ENCODE data around the gene BARD1. TPM values are rescaled to one million over a fixed set of nuclear protein-coding genes. Genes with fewer than 3 reads are reported as not detected.
A peak's percentile ranks its signal among the peaks of the same experiment; 100 is the strongest.

BARD1 gene
- total and polyA plus RNA-seq, 10 donors: 2.4 to 18.0 (median 13.9) TPM

DNA sequence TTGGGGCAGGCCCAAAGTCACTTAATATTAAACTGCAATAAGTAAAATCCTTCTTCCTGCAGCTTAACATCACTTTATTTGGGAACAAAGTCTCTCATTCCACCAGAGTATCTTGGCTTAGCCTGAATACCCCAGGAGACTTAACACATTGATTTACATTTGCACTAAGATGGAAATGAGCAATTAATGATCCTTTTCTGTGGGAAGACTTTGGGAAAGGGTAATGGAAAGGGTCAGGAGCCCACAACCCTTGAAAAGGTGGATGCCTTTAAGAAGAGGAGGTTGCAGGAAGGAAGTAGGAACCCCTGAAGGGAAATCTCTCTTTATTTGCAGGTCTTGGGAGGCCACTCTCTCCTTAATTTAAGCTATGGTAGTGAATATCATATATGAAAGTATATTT is 28.0 kb upstream of the BARD1 start:
- no peaks in the 10 kb centered on the region for H3K27me3 ChIP-seq (replicated peaks in 1 of 7)
- intact Hi-C loops (cut with DNase I; ENCODE audit: low total_unique reads): no loop called here
- H3K4me1 ChIP-seq: no peaks in the 10 kb centered on the region
- H3K27ac ChIP-seq: no peak overlapping the region
- H3K4me3 ChIP-seq: no peak overlapping the region
- H3K9me3 ChIP-seq: peaks cover 0 to 13% (median 6%) of the 10 kb centered on the region in 8 donors
- no peak for DNase-seq
- H3K36me3 ChIP-seq: no peaks in the 10 kb centered on the region
- TF ChIP-seq POLR2A (IDR thresholded peaks at IDR 0.05): no peak
- no peak for TF ChIP-seq POLR2AphosphoS5 (IDR thresholded peaks at IDR 0.05)
- TF ChIP-seq, protein P1, sequence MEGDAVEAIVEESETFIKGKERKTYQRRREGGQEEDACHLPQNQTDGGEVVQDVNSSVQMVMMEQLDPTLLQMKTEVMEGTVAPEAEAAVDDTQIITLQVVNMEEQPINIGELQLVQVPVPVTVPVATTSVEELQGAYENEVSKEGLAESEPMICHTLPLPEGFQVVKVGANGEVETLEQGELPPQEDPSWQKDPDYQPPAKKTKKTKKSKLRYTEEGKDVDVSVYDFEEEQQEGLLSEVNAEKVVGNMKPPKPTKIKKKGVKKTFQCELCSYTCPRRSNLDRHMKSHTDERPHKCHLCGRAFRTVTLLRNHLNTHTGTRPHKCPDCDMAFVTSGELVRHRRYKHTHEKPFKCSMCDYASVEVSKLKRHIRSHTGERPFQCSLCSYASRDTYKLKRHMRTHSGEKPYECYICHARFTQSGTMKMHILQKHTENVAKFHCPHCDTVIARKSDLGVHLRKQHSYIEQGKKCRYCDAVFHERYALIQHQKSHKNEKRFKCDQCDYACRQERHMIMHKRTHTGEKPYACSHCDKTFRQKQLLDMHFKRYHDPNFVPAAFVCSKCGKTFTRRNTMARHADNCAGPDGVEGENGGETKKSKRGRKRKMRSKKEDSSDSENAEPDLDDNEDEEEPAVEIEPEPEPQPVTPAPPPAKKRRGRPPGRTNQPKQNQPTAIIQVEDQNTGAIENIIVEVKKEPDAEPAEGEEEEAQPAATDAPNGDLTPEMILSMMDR (IDR thresholded peaks at IDR 0.05 in 8 of 11, conservative IDR thresholded peaks at IDR 0.05 in 3 of 11): no peak

DNA sequence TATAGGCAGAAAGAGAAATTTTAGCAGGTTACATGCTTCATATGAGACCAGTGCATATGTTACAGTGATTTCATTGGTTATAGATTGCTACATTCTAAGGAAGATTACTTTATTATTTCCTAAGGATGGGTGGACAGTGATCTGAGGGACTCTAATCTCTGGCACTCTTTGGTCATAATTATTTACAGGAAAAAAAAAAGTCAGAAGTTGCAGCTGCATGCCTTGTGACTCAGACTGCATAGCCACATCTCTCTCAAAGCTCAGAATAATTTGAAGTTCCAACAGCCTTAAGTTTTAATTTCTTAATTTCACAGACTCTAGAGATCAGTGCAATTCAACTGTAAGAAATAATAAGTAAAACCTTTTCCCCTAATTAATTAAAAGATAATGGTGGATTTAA is 27.1 kb upstream of the BARD1 start:
- DNase-seq: no peak
- TF ChIP-seq, protein P1 (IDR thresholded peaks at IDR 0.05 in 8 of 11, conservative IDR thresholded peaks at IDR 0.05 in 3 of 11): no peak
- no peak for TF ChIP-seq POLR2A (IDR thresholded peaks at IDR 0.05)
- no peak for TF ChIP-seq POLR2AphosphoS5 (IDR thresholded peaks at IDR 0.05)
- no peak overlapping the region for H3K4me3 ChIP-seq
- H3K4me1 ChIP-seq: no peaks in the 10 kb centered on the region
- H3K27me3 ChIP-seq (replicated peaks in 1 of 7): no peaks in the 10 kb centered on the region
- H3K36me3 ChIP-seq: no peaks in the 10 kb centered on the region
- no peak overlapping the region for H3K27ac ChIP-seq
- intact Hi-C loops (cut with DNase I; ENCODE audit: low total_unique reads): no loop called here
- peaks cover 0 to 11% (median 6%) of the 10 kb centered on the region in 8 donors for H3K9me3 ChIP-seq

DNA sequence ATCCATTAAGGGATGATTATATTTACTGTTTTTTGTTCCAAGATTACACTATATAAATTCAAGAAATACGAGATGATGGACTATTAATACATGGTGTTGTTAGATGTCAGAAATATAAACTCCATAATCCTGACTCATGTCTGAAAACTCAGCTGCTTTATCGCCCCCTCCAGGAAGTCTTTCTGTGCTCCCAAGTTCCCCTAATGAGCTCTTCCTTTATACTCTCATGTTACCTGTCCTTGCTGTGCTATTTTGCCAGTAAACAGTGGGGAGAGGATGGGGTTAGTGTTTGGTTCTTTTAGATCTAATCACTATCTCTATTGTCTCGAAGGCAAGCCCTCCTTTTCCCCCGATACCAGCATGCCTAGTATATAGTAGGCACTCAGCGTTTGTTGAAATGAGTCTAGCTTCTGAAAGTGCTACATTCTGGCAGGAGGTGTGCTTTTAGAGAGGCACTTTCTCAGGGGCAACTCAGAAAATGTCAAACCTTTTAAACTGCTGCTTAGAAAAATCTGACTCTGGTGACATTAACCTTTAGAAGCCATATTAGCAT is 21.4 kb upstream of the BARD1 start:
- intact Hi-C loops (cut with DNase I; ENCODE audit: low total_unique reads): no loop called here
- no peak for DNase-seq
- Histone ChIP-seq H3K4me3 (no peak overlapping the region), H3K27ac (no peak overlapping the region), H3K4me1 (no peaks in the 10 kb centered on the region), H3K9me3 (no peaks in the 10 kb centered on the region), H3K36me3 (no peaks in the 10 kb centered on the region), H3K27me3 (replicated peaks in 1 of 7) (no peaks in the 10 kb centered on the region)
- TF ChIP-seq POLR2A (IDR thresholded peaks at IDR 0.05): no peak
- TF ChIP-seq, protein P1 (IDR thresholded peaks at IDR 0.05 in 8 of 11, conservative IDR thresholded peaks at IDR 0.05 in 3 of 11): peak in 6 of 11 experiments; percentile 3 to 45 (median 24)
- WGBS, 5 donors: 63 to 84% (median 71%) methylated on average over 5 of the region's 5 CpGs

DNA sequence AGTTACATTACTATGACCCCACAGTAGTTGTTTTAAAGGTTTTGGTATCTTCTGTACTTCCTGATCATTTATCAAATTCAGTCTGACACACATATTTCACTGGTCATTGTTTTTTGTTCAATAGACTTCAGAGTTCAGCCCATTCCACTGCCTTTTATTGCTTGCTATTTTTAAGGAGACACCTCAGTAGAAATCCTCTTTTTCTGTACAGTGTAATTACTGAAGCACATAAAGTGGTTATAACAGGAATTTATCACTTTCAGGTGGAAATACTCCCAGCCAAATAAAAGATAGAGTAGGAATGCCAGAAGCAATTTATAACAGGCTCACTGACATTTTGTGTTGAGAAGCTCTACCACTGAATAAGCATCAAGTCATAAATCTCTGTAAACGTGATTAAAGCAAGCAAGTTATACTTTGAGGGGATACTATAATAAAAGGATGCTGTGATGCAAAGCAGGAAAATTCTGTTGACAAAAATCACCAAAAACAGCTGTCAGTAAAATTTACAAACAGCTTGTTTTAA is 6.6 kb upstream of the BARD1 start:
- H3K27ac ChIP-seq: no peak overlapping the region
- H3K4me1 ChIP-seq: peaks cover 0 to under 1% (median 0%) of the 10 kb centered on the region in 6 donors
- WGBS, 5 donors: 69 to 83% (median 75%) methylated on average over 1 of the region's 1 CpG
- intact Hi-C loops (cut with DNase I; ENCODE audit: low total_unique reads): no loop called here
- TF ChIP-seq, protein P1 (IDR thresholded peaks at IDR 0.05 in 8 of 11, conservative IDR thresholded peaks at IDR 0.05 in 3 of 11): no peak
- TF ChIP-seq POLR2A (IDR thresholded peaks at IDR 0.05) (no peak), POLR2AphosphoS5 (IDR thresholded peaks at IDR 0.05) (no peak)
- H3K36me3 ChIP-seq: no peaks in the 10 kb centered on the region
- no peak overlapping the region for H3K4me3 ChIP-seq
- H3K27me3 ChIP-seq (replicated peaks in 1 of 7): no peaks in the 10 kb centered on the region
- DNase-seq: no peak
- no peaks in the 10 kb centered on the region for H3K9me3 ChIP-seq
